Fibroblast of skin of right quadriceps (primary cell): ENCODE data around the gene TNS1.

Experiments
- DNase-seq: peaks from one replicate; pipeline ENCODE4 v3.0.0-alpha.2; 2013

TNS1 gene

GRCh38 chr2:217892560-217892959 is 110.2 kb downstream of the TNS1 start:
- no peak for DNase-seq

- DNase-seq: peak; percentile 70
Measured at GRCh38 chr2:217890445-217890844, 112.3 kb downstream of the TNS1 start.

- DNase-seq: no peak
Measured at GRCh38 chr2:217889656-217890055, 113.1 kb downstream of the TNS1 start.

- DNase-seq: no peak
Measured at GRCh38 chr2:217887841-217888701, 114.7 kb downstream of the TNS1 start.

GRCh38 chr2:217886720-217887309 is 116.0 kb downstream of the TNS1 start:
- DNase-seq: peak; percentile 65

GRCh38 chr2:217886091-217886490 is 116.7 kb downstream of the TNS1 start:
- DNase-seq: no peak

- DNase-seq: no peak
Measured at GRCh38 chr2:217884985-217885384, 117.8 kb downstream of the TNS1 start.

GRCh38 chr2:217880891-217881290 is 121.9 kb downstream of the TNS1 start:
- no peak for DNase-seq

- DNase-seq: no peak
Measured at GRCh38 chr2:217880287-217880889, 122.4 kb downstream of the TNS1 start.

GRCh38 chr2:217878915-217879590 is 123.7 kb downstream of the TNS1 start:
- no peak for DNase-seq

GRCh38 chr2:217877866-217878265 is 124.9 kb downstream of the TNS1 start:
- no peak for DNase-seq

- no peak for DNase-seq
Measured at GRCh38 chr2:217876253-217876570, 126.6 kb downstream of the TNS1 start.

- no peak for DNase-seq
Measured at GRCh38 chr2:217875556-217876252, 127.1 kb downstream of the TNS1 start.

GRCh38 chr2:217875138-217875537 is 127.7 kb downstream of the TNS1 start:
- DNase-seq: no peak

GRCh38 chr2:217873371-217873770 is 129.4 kb downstream of the TNS1 start:
- DNase-seq: no peak

- DNase-seq: no peak
Measured at GRCh38 chr2:217872319-217872718, 130.5 kb downstream of the TNS1 start.

- DNase-seq: no peak
Measured at GRCh38 chr2:217870528-217871011, 132.2 kb downstream of the TNS1 start.

- DNase-seq: peak; percentile 73
Measured at GRCh38 chr2:217868911-217869334, 133.9 kb downstream of the TNS1 start.

GRCh38 chr2:217868265-217868892 is 134.4 kb downstream of the TNS1 start:
- DNase-seq: no peak

GRCh38 chr2:217866457-217866856 is 136.3 kb downstream of the TNS1 start:
- no peak for DNase-seq

GRCh38 chr2:217864963-217865772 is 137.6 kb downstream of the TNS1 start:
- DNase-seq: no peak
